Gastrocnemius medialis (tissue), 4 donors: Measurements from ENCODE around the gene SIAE. TPM values are rescaled to one million over a fixed set of nuclear protein-coding genes. Genes with fewer than 3 reads are reported as not detected.

ENCODE experiments used
- ATAC-seq, 2 donors: fragments of 150-250 bp; one replicate each; pipeline ENCODE4 v1.9.1; 2016
- DNase-seq, 2 donors: peaks; one replicate each; pipeline ENCODE4 v3.0.0-alpha.2; 2019
- H3K27ac ChIP-seq, 4 donors: fragments of 200-600 bp; sonication (generic); 1 replicate in 1 of 4; 2 replicates in 3 of 4; pipeline ENCODE4 v1.5.1; 2016 to 2018; ENCODE audit warnings: mild to moderate bottlenecking in 2 of 4, moderate library complexity in 1 of 4
- H3K27me3 ChIP-seq, 3 donors: fragments of 200-600 bp; sonication (generic) in 2 of 3; 1 replicate in 1 of 3; 2 replicates in 2 of 3; pipeline versions ENCODE4 v1.5.1 to v1.6.0; 2016 to 2019; ENCODE audit warnings: mild to moderate bottlenecking in 1 of 3, moderate library complexity in 1 of 3
- H3K36me3 ChIP-seq, 2 donors: fragments of 200-600 bp; sonication (generic) in 1 of 2; one replicate each; pipeline ENCODE4 v1.5.1; 2017 to 2018
- H3K4me1 ChIP-seq, 2 donors: fragments of 200-600 bp; sonication (generic) in 1 of 2; one replicate each; pipeline ENCODE4 v1.5.1; 2016 to 2017; ENCODE audit warnings: mild to moderate bottlenecking in 2 of 2
- H3K4me3 ChIP-seq, 4 donors: fragments of 200-600 bp; sonication (generic) in 3 of 4; 1 replicate in 1 of 4; 2 replicates in 3 of 4; pipeline ENCODE4 v1.5.1; 2016 to 2019; ENCODE audit warnings: mild to moderate bottlenecking in 2 of 4
- H3K9me3 ChIP-seq, 3 donors: fragments of 200-600 bp; sonication (generic) in 2 of 3; 1 replicate in 1 of 3; 2 replicates in 2 of 3; pipeline ENCODE4 v1.5.1; 2016 to 2019
- POLR2A ChIP-seq, 2 donors: fragments of 450-650 bp; IDR thresholded peaks; one replicate each; pipeline ENCODE4 v1.6.1; 2017; ENCODE audit warnings: antibody characterized with exemption in 2 of 2, mild to moderate bottlenecking in 2 of 2, moderate library complexity in 2 of 2
- in situ Hi-C, 4 donors: fragments of 200-750 bp; cut with MboI; loops; one replicate each; pipeline versions ENCODE4 v1.15.0 to v1.8.0; 2017; ENCODE audit warnings: low sequenced_read_pairs in 4 of 4
- intact Hi-C: fragments of 100-400 bp; cut with DNase I; formaldehyde crosslinking; loops from one replicate; pipeline ENCODE4 v1.15.1; 2023; ENCODE audit warnings: low total_unique reads
- total RNA-seq, 4 donors: library from RNA; depleted of rRNA; stranded (reverse); fragments of >200 nt; gene quantifications; one replicate each; pipeline versions ENCODE4 v1.1.0 to v1.2.3, GENCODE V29; 2016
- TF ChIP-seq, protein P1 (sequence below), 5 experiments: fragments of 450-650 bp in 3 of 5; fragments of 200-600 bp in 2 of 5; sonication (generic) in 2 of 5; IDR thresholded peaks in 4 of 5; conservative IDR thresholded peaks in 1 of 5; 1 replicate in 4 of 5; 2 replicates in 1 of 5; pipeline ENCODE4 v1.5.1; 2016 to 2019; ENCODE audit warnings: antibody characterized with exemption in 5 of 5, mild to moderate bottlenecking in 3 of 5, moderate library complexity in 3 of 5

Gene SIAE
- total RNA-seq, 4 donors from 2014 or later, result 8.2 to 12.7 (median 10.1) TPM

DNA sequence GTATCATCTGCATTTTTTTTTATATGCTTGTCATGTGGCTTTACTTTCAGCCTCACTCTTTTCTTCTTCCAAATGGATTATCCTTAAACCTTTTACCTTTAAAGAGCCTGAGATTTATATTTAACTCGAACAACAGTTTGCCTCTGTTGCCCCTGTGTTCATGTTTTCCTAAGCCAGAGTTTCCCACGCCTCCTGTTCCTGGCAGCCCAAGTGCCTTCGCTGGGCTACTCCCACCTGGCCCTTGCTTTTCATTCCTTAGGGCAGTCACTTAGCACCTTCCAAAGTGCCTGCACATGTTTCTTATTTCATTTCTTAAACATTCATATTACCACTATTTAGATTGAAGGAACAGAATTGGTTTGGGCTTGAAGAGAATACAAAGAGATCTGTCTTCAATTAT lies 37.6 kb downstream of the SIAE start:
- Histone ChIP-seq H3K27ac (no peak overlapping the region), H3K4me3 (no peak overlapping the region), H3K9me3 (no peaks in the 10 kb centered on the region), H3K4me1 (no peaks in the 10 kb centered on the region), H3K27me3 (no peaks in the 10 kb centered on the region), H3K36me3 (peaks cover 0 to 88% of the 10 kb centered on the region in 2 donors)
- DNase-seq, result no peak
- no peak for TF ChIP-seq POLR2A (IDR thresholded peaks at IDR 0.05)
- TF ChIP-seq, protein P1, sequence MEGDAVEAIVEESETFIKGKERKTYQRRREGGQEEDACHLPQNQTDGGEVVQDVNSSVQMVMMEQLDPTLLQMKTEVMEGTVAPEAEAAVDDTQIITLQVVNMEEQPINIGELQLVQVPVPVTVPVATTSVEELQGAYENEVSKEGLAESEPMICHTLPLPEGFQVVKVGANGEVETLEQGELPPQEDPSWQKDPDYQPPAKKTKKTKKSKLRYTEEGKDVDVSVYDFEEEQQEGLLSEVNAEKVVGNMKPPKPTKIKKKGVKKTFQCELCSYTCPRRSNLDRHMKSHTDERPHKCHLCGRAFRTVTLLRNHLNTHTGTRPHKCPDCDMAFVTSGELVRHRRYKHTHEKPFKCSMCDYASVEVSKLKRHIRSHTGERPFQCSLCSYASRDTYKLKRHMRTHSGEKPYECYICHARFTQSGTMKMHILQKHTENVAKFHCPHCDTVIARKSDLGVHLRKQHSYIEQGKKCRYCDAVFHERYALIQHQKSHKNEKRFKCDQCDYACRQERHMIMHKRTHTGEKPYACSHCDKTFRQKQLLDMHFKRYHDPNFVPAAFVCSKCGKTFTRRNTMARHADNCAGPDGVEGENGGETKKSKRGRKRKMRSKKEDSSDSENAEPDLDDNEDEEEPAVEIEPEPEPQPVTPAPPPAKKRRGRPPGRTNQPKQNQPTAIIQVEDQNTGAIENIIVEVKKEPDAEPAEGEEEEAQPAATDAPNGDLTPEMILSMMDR (IDR thresholded peaks at IDR 0.05 in 4 of 5, conservative IDR thresholded peaks at IDR 0.05 in 1 of 5), result no peak
- intact Hi-C loops (no loop called here), in situ Hi-C loops (no loop called here)
- ATAC-seq, result no peak

DNA sequence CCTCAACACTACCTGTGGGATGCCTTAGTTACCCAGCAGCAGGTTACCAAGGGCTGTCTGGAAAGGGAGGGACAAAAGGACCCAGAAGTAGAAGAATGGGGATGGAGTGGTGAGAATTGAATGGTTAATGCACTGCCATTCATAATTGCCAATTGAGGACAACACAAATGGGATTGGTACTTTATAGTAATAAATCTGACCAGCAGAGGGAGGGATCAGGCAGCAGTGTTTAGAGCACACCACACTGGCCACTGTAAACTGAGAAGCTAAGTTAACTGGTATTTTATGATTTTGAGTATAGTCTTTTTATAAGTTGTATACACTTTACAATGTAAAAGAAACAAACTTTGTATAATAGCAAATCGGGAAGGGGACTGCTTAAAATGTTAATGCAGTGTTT lies 40.2 kb downstream of the SIAE start:
- no peak overlapping the region for H3K27ac ChIP-seq
- ATAC-seq (no peak), DNase-seq (no peak)
- no peaks in the 10 kb centered on the region for H3K9me3 ChIP-seq
- TF ChIP-seq, protein P1 (IDR thresholded peaks at IDR 0.05 in 4 of 5, conservative IDR thresholded peaks at IDR 0.05 in 1 of 5), result no peak
- TF ChIP-seq POLR2A (IDR thresholded peaks at IDR 0.05), result no peak
- intact Hi-C loops (no loop called here), in situ Hi-C loops (no loop called here)
- no peak overlapping the region for H3K4me3 ChIP-seq
- H3K36me3 ChIP-seq, result peaks cover 0 to 92% of the 10 kb centered on the region in 2 donors
- H3K27me3 ChIP-seq, result no peaks in the 10 kb centered on the region
- no peaks in the 10 kb centered on the region for H3K4me1 ChIP-seq

- in situ Hi-C loops (no loop called here), intact Hi-C loops (no loop called here)
- Histone ChIP-seq H3K27ac (no peak overlapping the region), H3K36me3 (peaks cover 0 to 88% of the 10 kb centered on the region in 2 donors), H3K4me3 (no peak overlapping the region), H3K4me1 (peaks cover 3 to 7% of the 10 kb centered on the region in 2 donors), H3K9me3 (no peaks in the 10 kb centered on the region), H3K27me3 (no peaks in the 10 kb centered on the region)
- ATAC-seq (no peak), DNase-seq (no peak)
- TF ChIP-seq, protein P1 (IDR thresholded peaks at IDR 0.05 in 4 of 5, conservative IDR thresholded peaks at IDR 0.05 in 1 of 5), result no peak
- TF ChIP-seq POLR2A (IDR thresholded peaks at IDR 0.05), result no peak
These were observed 43.6 kb downstream of the SIAE start for GRCh38 chr11:124629961-124630360.

- Histone ChIP-seq H3K4me3 (no peak overlapping the region), H3K27me3 (no peaks in the 10 kb centered on the region), H3K36me3 (peaks cover 0 to 65% of the 10 kb centered on the region in 2 donors), H3K4me1 (peaks cover 19 to 23% of the 10 kb centered on the region in 2 donors), H3K9me3 (no peaks in the 10 kb centered on the region), H3K27ac (no peak overlapping the region)
- intact Hi-C loops (no loop called here), in situ Hi-C loops (no loop called here)
- no peak for TF ChIP-seq POLR2A (IDR thresholded peaks at IDR 0.05)
- TF ChIP-seq, protein P1 (IDR thresholded peaks at IDR 0.05 in 4 of 5, conservative IDR thresholded peaks at IDR 0.05 in 1 of 5), result no peak
- no peak for DNase-seq
- ATAC-seq, result no peak
These were observed 46.0 kb downstream of the SIAE start for GRCh38 chr11:124627546-124627945.
